Neutrophil (primary cell): Measurements from ENCODE around the gene HGS.

ENCODE experiments used
- H3K27ac ChIP-seq: fragments of 200-600 bp; sonication (generic); 2 replicates; pipeline ENCODE4 v1.5.1; 2016; ENCODE audit warnings: mild to moderate bottlenecking, moderate library complexity
- H3K27me3 ChIP-seq: fragments of 200-600 bp; sonication (generic); 2 replicates; pipeline ENCODE4 v1.6.0; 2016; ENCODE audit warnings: mild to moderate bottlenecking
- H3K36me3 ChIP-seq: fragments of 200-600 bp; sonication (generic); 2 replicates; pipeline ENCODE4 v1.5.1; 2017
- H3K4me1 ChIP-seq, 2 experiments: fragments of 200-600 bp in 1 of 2; sonication (generic) in 1 of 2; 1 replicate in 1 of 2; 2 replicates in 1 of 2; pipeline versions ENCODE4 v1.5.1 to v1.6.1; 2013 to 2016; ENCODE audit warnings: low read depth in 1 of 2, low read length in 1 of 2, mild to moderate bottlenecking in 1 of 2, moderate library complexity in 1 of 2; ENCODE audit not compliant: control insufficient read depth in 1 of 2, insufficient read depth in 1 of 2
- H3K4me3 ChIP-seq, 2 experiments: fragments of 200-600 bp in 1 of 2; sonication (generic) in 1 of 2; 1 replicate in 1 of 2; 2 replicates in 1 of 2; pipeline ENCODE4 v1.5.1; 2013 to 2016; ENCODE audit warnings: low read depth in 1 of 2, low read length in 1 of 2, mild to moderate bottlenecking in 1 of 2, moderate library complexity in 1 of 2
- H3K9me3 ChIP-seq: fragments of 200-600 bp; sonication (generic); 2 replicates; pipeline ENCODE4 v1.5.1; 2016
- TF ChIP-seq, protein P1 (sequence below): fragments of 200-600 bp; sonication (generic); IDR thresholded peaks from 2 replicates; pipeline ENCODE4 v1.5.1; 2016; ENCODE audit warnings: antibody characterized with exemption

Gene HGS

GRCh38 chr17:81687770-81688541, 4.1 kb downstream of the HGS start:
- no peak overlapping the region for H3K27ac ChIP-seq

GRCh38 chr17:81688616-81689015, 4.8 kb downstream of the HGS start:
- H3K36me3 ChIP-seq: peaks cover 86% of the 10 kb centered on the region
- no peak overlapping the region for H3K27ac ChIP-seq
- peaks cover 13 to 14% of the 10 kb centered on the region in 2 experiments for H3K4me1 ChIP-seq
- no peaks in the 10 kb centered on the region for H3K27me3 ChIP-seq
- no peaks in the 10 kb centered on the region for H3K9me3 ChIP-seq
- TF ChIP-seq, protein P1, sequence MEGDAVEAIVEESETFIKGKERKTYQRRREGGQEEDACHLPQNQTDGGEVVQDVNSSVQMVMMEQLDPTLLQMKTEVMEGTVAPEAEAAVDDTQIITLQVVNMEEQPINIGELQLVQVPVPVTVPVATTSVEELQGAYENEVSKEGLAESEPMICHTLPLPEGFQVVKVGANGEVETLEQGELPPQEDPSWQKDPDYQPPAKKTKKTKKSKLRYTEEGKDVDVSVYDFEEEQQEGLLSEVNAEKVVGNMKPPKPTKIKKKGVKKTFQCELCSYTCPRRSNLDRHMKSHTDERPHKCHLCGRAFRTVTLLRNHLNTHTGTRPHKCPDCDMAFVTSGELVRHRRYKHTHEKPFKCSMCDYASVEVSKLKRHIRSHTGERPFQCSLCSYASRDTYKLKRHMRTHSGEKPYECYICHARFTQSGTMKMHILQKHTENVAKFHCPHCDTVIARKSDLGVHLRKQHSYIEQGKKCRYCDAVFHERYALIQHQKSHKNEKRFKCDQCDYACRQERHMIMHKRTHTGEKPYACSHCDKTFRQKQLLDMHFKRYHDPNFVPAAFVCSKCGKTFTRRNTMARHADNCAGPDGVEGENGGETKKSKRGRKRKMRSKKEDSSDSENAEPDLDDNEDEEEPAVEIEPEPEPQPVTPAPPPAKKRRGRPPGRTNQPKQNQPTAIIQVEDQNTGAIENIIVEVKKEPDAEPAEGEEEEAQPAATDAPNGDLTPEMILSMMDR: no peak
- no peak overlapping the region for H3K4me3 ChIP-seq

More at GRCh38 chr17:81687770-81688541, 4.1 kb downstream of the HGS start:
- Histone ChIP-seq H3K27me3 (no peaks in the 10 kb centered on the region), H3K4me1 (peaks cover 16 to 18% of the 10 kb centered on the region in 2 experiments), H3K4me3 (no peak overlapping the region), H3K36me3 (peaks cover 79% of the 10 kb centered on the region), H3K9me3 (no peaks in the 10 kb centered on the region)
- TF ChIP-seq, protein P1: no peak

DNA sequence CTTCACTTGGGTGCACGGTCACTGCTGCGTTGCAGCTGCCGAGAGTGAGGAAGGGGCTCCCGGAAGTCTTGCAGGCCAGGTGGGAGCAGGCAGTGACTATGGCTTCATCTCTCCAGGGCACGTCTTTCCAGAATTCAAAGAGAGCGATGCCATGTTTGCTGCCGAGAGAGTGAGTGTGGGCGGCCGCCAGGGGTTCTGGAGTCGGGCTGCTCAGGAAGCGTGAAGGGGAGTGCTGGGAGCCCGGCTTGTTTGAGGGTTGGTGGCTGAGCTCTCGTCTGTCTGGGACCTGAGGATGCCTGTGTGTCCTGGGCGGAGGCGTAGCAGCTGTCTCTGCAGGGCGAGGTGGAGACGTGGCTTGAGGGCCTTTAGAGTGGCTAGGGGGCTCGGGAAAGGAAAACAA, 6.3 kb downstream of the HGS start:
- no peaks in the 10 kb centered on the region for H3K9me3 ChIP-seq
- TF ChIP-seq, protein P1: no peak
- peaks cover 100% of the 10 kb centered on the region for H3K36me3 ChIP-seq
- H3K27ac ChIP-seq: no peak overlapping the region
- H3K4me3 ChIP-seq: no peak overlapping the region
- no peaks in the 10 kb centered on the region for H3K27me3 ChIP-seq
- H3K4me1 ChIP-seq: peaks cover 5% of the 10 kb centered on the region in 2 experiments

DNA sequence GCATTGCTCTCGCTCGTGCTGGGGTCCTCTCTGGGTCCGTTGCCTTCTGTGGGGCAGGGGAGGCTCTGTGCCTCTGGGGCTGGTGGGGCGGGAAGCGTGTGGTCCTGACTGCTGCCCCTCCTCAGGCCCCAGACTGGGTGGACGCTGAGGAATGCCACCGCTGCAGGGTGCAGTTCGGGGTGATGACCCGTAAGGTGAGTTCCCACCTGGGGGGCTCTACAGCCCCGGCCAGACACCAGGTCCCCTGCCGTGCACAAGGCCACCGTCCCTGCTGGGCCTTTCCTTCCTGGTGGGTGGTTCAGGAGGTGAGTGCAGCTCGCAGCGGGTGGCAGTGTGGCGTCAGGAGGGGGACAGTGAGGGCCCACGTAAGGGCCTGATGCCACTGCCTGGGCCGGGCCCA, 6.7 kb downstream of the HGS start:
- Histone ChIP-seq H3K4me3 (no peak overlapping the region), H3K4me1 (peaks cover under 1% of the 10 kb centered on the region in 2 experiments), H3K27ac (no peak overlapping the region), H3K9me3 (no peaks in the 10 kb centered on the region), H3K27me3 (no peaks in the 10 kb centered on the region), H3K36me3 (peaks cover 100% of the 10 kb centered on the region)
- TF ChIP-seq, protein P1: no peak

- H3K4me3 ChIP-seq: no peak overlapping the region
Observed at GRCh38 chr17:81691196-81691595, 7.4 kb downstream of the HGS start.

More at GRCh38 chr17:81691196-81691595, 7.4 kb downstream of the HGS start:
- Histone ChIP-seq H3K4me1 (no peaks in the 10 kb centered on the region), H3K36me3 (peaks cover 100% of the 10 kb centered on the region), H3K9me3 (no peaks in the 10 kb centered on the region), H3K27ac (no peak overlapping the region), H3K27me3 (no peaks in the 10 kb centered on the region)
- TF ChIP-seq, protein P1: no peak
